Measurements from ENCODE around the gene RBM25.

GRCh38 chr14:73047808-73048207, 10.5 kb upstream of the RBM25 start:
- TF ChIP-seq CTCF (IDR thresholded peaks at IDR 0.05) = no peak
- no peak for TF ChIP-seq POLR2A (IDR thresholded peaks at IDR 0.05)

Measured in adrenal gland (tissue), 5 donors.